ACHN (cell line): ENCODE results near the gene CLIP2.
"Not testable (repeated sequence)": the region's sequence is repeated elsewhere in the genome, so short reads cannot be mapped to it uniquely, and the experiment has no call there.

Experiments used
- DNase-seq: peaks from one replicate; pipeline ENCODE4 v3.0.0-alpha.2; 2015
- in situ Hi-C: cut with HindIII; loops from 2 replicates; pipeline ENCODE4 v1.10.0; 2017; ENCODE audit warnings: low sequenced_read_pairs, low pct_ligation_motif_present, low pct_unique_long_range_greater_than_20kb

Gene CLIP2

GRCh38 chr7:74350751-74351150, 61.5 kb downstream of the CLIP2 start:
- in situ Hi-C loops, result no loop called here

GRCh38 chr7:74351836-74352235, 62.6 kb downstream of the CLIP2 start:
- in situ Hi-C loops, result no loop called here
- DNase-seq, result no peak

More at GRCh38 chr7:74350751-74351150, 61.5 kb downstream of the CLIP2 start:
- DNase-seq, result no peak

- in situ Hi-C loops, DNase-seq: not testable (repeated sequence)
These were observed 63.4 kb downstream of the CLIP2 start for GRCh38 chr7:74352551-74353138.

GRCh38 chr7:74354009-74354408, 64.8 kb downstream of the CLIP2 start:
- no peak for DNase-seq
- in situ Hi-C loops, result no loop called here

GRCh38 chr7:74355091-74355490, 65.9 kb downstream of the CLIP2 start:
- peak; percentile 88 for DNase-seq
- in situ Hi-C loops, result no loop called here

- in situ Hi-C loops, result no loop called here
- no peak for DNase-seq
These were observed 67.5 kb downstream of the CLIP2 start for GRCh38 chr7:74356589-74357315.

GRCh38 chr7:74360008-74360407, 70.8 kb downstream of the CLIP2 start:
- in situ Hi-C loops, result no loop called here
- no peak for DNase-seq

- in situ Hi-C loops, result no loop called here
- DNase-seq, result no peak
These were observed 73.1 kb downstream of the CLIP2 start for GRCh38 chr7:74362266-74362665.

- DNase-seq, result peak; percentile 43
- in situ Hi-C loops, result no loop called here
These were observed 74.9 kb downstream of the CLIP2 start for GRCh38 chr7:74364061-74364460.

- in situ Hi-C loops, result no loop called here
- peak; percentile 74 for DNase-seq
These were observed 76.3 kb downstream of the CLIP2 start for GRCh38 chr7:74365322-74366022.

GRCh38 chr7:74371381-74372341, 82.5 kb downstream of the CLIP2 start:
- peak; percentile 26 for DNase-seq
- in situ Hi-C loops, result no loop called here

- in situ Hi-C loops, result no loop called here
- no peak for DNase-seq
These were observed 83.4 kb downstream of the CLIP2 start for GRCh38 chr7:74372511-74373111.

GRCh38 chr7:74373536-74373935, 84.3 kb downstream of the CLIP2 start:
- in situ Hi-C loops, result no loop called here
- peak; percentile 34 for DNase-seq

GRCh38 chr7:74375726-74376220, 86.6 kb downstream of the CLIP2 start:
- in situ Hi-C loops, result loop anchor here (25.0 kb wide), 2 partner anchors 88 to 188 kb away; partner anchors contain the start of gene CLIP2
- no peak for DNase-seq

GRCh38 chr7:74376256-74377036, 87.2 kb downstream of the CLIP2 start:
- in situ Hi-C loops, result loop anchor here (25.0 kb wide), 2 partner anchors 89 to 189 kb away; partner anchors contain the start of gene CLIP2
- no peak for DNase-seq

- no peak for DNase-seq
- in situ Hi-C loops, result loop anchor here (25.0 kb wide), 2 partner anchors 93 to 193 kb away; partner anchors contain the start of gene CLIP2
These were observed 90.7 kb downstream of the CLIP2 start for GRCh38 chr7:74379938-74380337.

- no peak for DNase-seq
These were observed 91.5 kb downstream of the CLIP2 start for GRCh38 chr7:74380720-74381119.

More at GRCh38 chr7:74380720-74381119, 91.5 kb downstream of the CLIP2 start:
- in situ Hi-C loops, result loop anchor here (25.0 kb wide), 2 partner anchors 93 to 193 kb away; partner anchors contain the start of gene CLIP2
